Neural cell (in vitro differentiated cells): ENCODE results near the gene ALDH1A3.

ENCODE experiments used
- RAD21 ChIP-seq: fragments of 450-650 bp; conservative IDR thresholded peaks from 2 replicates; pipeline ENCODE4 v1.6.1; 2014; ENCODE audit warnings: antibody characterized with exemption, mild to moderate bottlenecking, moderate library complexity
- TF ChIP-seq, protein P1 (sequence below): IDR thresholded peaks from 2 replicates; pipeline ENCODE4 v1.6.1; 2012; ENCODE audit warnings: borderline replicate concordance

- no peak for TF ChIP-seq RAD21
- TF ChIP-seq, protein P1, sequence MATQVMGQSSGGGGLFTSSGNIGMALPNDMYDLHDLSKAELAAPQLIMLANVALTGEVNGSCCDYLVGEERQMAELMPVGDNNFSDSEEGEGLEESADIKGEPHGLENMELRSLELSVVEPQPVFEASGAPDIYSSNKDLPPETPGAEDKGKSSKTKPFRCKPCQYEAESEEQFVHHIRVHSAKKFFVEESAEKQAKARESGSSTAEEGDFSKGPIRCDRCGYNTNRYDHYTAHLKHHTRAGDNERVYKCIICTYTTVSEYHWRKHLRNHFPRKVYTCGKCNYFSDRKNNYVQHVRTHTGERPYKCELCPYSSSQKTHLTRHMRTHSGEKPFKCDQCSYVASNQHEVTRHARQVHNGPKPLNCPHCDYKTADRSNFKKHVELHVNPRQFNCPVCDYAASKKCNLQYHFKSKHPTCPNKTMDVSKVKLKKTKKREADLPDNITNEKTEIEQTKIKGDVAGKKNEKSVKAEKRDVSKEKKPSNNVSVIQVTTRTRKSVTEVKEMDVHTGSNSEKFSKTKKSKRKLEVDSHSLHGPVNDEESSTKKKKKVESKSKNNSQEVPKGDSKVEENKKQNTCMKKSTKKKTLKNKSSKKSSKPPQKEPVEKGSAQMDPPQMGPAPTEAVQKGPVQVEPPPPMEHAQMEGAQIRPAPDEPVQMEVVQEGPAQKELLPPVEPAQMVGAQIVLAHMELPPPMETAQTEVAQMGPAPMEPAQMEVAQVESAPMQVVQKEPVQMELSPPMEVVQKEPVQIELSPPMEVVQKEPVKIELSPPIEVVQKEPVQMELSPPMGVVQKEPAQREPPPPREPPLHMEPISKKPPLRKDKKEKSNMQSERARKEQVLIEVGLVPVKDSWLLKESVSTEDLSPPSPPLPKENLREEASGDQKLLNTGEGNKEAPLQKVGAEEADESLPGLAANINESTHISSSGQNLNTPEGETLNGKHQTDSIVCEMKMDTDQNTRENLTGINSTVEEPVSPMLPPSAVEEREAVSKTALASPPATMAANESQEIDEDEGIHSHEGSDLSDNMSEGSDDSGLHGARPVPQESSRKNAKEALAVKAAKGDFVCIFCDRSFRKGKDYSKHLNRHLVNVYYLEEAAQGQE, result no peak
These were observed 64.7 kb downstream of the ALDH1A3 start for GRCh38 chr15:100944244-100944895.
